HepG2 (cell line): ENCODE results near the gene SFI1. TPM values are rescaled to one million over a fixed set of nuclear protein-coding genes. Genes with fewer than 3 reads are reported as not detected.

ENCODE experiments used
- BHLHE40 ChIP-seq: IDR thresholded peaks from 2 replicates; pipeline ENCODE4 v1.6.1; 2011; ENCODE audit warnings: low read length, improper control_type of control experiment
- KAT7 ChIP-seq: IDR thresholded peaks from 2 replicates; pipeline ENCODE4 v1.6.1; 2018; ENCODE audit warnings: borderline replicate concordance, missing compliant biosample characterization
- NRL ChIP-seq: sonication (generic); formaldehyde crosslinking; IDR thresholded peaks from 2 replicates; pipeline ENCODE4 v1.5.0; 2020; ENCODE audit warnings: missing genetic modification reagents, mild to moderate bottlenecking, moderate library complexity, borderline replicate concordance
- PAF1 ChIP-seq: IDR thresholded peaks from 2 replicates; pipeline ENCODE4 v1.6.1; 2016; ENCODE audit warnings: missing genetic modification reagents, missing compliant biosample characterization
- PHB2 ChIP-seq: fragments of 450-650 bp; IDR thresholded peaks from 2 replicates; pipeline ENCODE4 v1.6.1; 2018; ENCODE audit not compliant: partially characterized antibody
- RBM22 ChIP-seq: fragments of 200-400 bp; formaldehyde crosslinking; optimal IDR thresholded peaks from 2 replicates; pipeline ENCODE3; 2017; ENCODE audit warnings: mild to moderate bottlenecking, low read length, moderate library complexity
- SAFB2 ChIP-seq: sonication (generic); formaldehyde crosslinking; IDR thresholded peaks from 2 replicates; pipeline ENCODE4 v1.5.1; 2020; ENCODE audit warnings: missing genetic modification reagents, low read depth, mild to moderate bottlenecking, borderline replicate concordance
- SIN3A ChIP-seq: IDR thresholded peaks from 2 replicates; pipeline ENCODE4 v1.6.1; 2011; ENCODE audit warnings: low read depth, mild to moderate bottlenecking, control low read depth, low read length, borderline replicate concordance
- SIN3B ChIP-seq: fragments of 150-350 bp; IDR thresholded peaks from 2 replicates; pipeline ENCODE4 v1.6.1; 2014; ENCODE audit warnings: low read length
- SP4 ChIP-seq: sonication (generic); formaldehyde crosslinking; IDR thresholded peaks from 2 replicates; pipeline ENCODE4 v1.8.1; 2023; ENCODE audit warnings: mild to moderate bottlenecking, missing genetic modification reagents
- TMF1 ChIP-seq: sonication (generic); formaldehyde crosslinking; IDR thresholded peaks from 2 replicates; pipeline ENCODE4 v1.8.1; 2022; ENCODE audit warnings: low read depth, missing genetic modification reagents
- YY1 ChIP-seq: IDR thresholded peaks from 2 replicates; pipeline ENCODE4 v1.6.1; 2011; ENCODE audit warnings: low read length, low read depth, moderate library complexity, mild to moderate bottlenecking; ENCODE audit not compliant: insufficient read depth, insufficient replicate concordance
- ZNF33B ChIP-seq: sonication (generic); formaldehyde crosslinking; IDR thresholded peaks from 2 replicates; pipeline ENCODE4 v1.5.1; 2020; ENCODE audit warnings: mild to moderate bottlenecking, missing genetic modification reagents
- ZNF350 ChIP-seq: sonication (generic); formaldehyde crosslinking; IDR thresholded peaks from 2 replicates; pipeline ENCODE4 v1.4.0; 2020; ENCODE audit warnings: mild to moderate bottlenecking, low read depth, missing genetic modification reagents, borderline replicate concordance
- ZNF446 ChIP-seq: sonication (generic); formaldehyde crosslinking; IDR thresholded peaks from 2 replicates; pipeline ENCODE4 v1.5.0; 2020; ENCODE audit warnings: mild to moderate bottlenecking, missing genetic modification reagents
- ZNF564 ChIP-seq: sonication (generic); formaldehyde crosslinking; IDR thresholded peaks from 2 replicates; pipeline ENCODE4 v1.8.1; 2023; ENCODE audit warnings: mild to moderate bottlenecking, missing genetic modification reagents
- ZNF724P ChIP-seq: sonication (generic); formaldehyde crosslinking; IDR thresholded peaks from 2 replicates; pipeline ENCODE4 v1.8.0; 2022; ENCODE audit warnings: missing genetic modification reagents, borderline replicate concordance
- ZNF792 ChIP-seq: IDR thresholded peaks from 2 replicates; pipeline ENCODE4 v1.6.1; 2016
- polyA plus RNA-seq, 8 experiments: library from polyadenylated mRNA; depleted of rRNA in 3 of 8; stranded (reverse) in 7 of 8; unstranded in 1 of 8; fragments of >200 nt; fragmentation: Illumina TruSeq in 4 of 8; extraction: Trizol in 4 of 8; gene quantifications; 2 replicates each; pipeline versions ENCODE4 v1.2.1 to v1.2.3, GENCODE V29; 2011 to 2016; ENCODE audit warnings: low read depth in 4 of 8, missing spikeins in 1 of 8, mixed read lengths in 1 of 8; ENCODE audit not compliant: insufficient read depth in 1 of 8
- total RNA-seq, 5 experiments: library from RNA; depleted of rRNA; stranded (reverse); fragments of >200 nt; fragmentation: Illumina TruSeq; extraction: Trizol; gene quantifications; 2 replicates each; pipeline ENCODE4 v1.2.3, GENCODE V29; 2016; ENCODE audit warnings: low read depth in 1 of 5
- TF ChIP-seq, protein P1 (sequence below), 2 experiments: sonication (generic) in 1 of 2; formaldehyde crosslinking in 1 of 2; IDR thresholded peaks; 2 replicates each; pipeline versions ENCODE4 v1.6.1 to v1.9.0; 2014 to 2022; ENCODE audit warnings: antibody characterized with exemption in 1 of 2, borderline replicate concordance in 1 of 2, inconsistent platforms in 1 of 2, low read depth in 1 of 2, missing genetic modification reagents in 1 of 2
- TF ChIP-seq, protein P2 (sequence below): sonication (generic); formaldehyde crosslinking; IDR thresholded peaks from 2 replicates; pipeline ENCODE4 v1.4.0; 2020; ENCODE audit warnings: missing genetic modification reagents, borderline replicate concordance

SFI1 gene
- total and polyA plus RNA-seq, 2 of the 13 experiments (the other 11 are each of a cell fraction or from before 2014, with no cell fraction given): 20.5 to 40.1 TPM

DNA sequence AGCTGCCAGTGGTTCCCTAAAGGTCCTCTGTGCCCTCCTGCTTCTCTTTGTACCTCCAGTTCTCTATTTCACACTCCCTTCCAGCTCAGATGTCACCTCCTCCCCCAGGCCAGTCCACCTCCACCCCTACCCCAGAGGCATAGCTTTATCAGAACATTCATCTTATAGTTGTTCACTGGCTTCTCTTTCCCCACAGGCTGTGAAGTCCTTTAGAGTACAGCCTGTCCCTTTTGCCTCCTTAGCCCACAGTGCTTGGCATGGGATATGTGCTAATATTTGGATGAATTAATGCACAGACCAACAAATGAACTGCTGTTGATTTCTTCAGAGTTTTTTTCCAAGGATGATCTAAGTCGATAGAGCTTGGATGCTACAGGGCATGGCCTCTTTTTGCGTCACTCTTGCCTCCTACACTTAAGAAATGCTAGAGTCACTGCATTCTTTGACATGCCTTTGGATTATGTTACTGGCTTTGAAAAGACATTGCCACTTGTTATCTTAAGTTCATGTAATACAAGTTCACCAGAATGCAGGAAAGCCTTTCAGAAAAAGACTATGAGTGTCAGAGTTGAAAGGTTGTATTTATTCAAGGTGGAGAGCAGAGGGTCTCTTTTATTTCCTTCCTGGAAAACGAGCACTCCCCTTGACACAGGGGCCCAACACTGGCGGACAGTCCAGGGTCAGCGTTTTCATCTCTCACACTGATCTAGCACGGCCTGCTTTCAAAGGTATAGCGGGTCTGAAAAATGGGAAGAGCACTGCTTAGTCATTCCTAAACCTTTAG is 90.0 kb downstream of the SFI1 start (continued):
- TF ChIP-seq, protein P1, sequence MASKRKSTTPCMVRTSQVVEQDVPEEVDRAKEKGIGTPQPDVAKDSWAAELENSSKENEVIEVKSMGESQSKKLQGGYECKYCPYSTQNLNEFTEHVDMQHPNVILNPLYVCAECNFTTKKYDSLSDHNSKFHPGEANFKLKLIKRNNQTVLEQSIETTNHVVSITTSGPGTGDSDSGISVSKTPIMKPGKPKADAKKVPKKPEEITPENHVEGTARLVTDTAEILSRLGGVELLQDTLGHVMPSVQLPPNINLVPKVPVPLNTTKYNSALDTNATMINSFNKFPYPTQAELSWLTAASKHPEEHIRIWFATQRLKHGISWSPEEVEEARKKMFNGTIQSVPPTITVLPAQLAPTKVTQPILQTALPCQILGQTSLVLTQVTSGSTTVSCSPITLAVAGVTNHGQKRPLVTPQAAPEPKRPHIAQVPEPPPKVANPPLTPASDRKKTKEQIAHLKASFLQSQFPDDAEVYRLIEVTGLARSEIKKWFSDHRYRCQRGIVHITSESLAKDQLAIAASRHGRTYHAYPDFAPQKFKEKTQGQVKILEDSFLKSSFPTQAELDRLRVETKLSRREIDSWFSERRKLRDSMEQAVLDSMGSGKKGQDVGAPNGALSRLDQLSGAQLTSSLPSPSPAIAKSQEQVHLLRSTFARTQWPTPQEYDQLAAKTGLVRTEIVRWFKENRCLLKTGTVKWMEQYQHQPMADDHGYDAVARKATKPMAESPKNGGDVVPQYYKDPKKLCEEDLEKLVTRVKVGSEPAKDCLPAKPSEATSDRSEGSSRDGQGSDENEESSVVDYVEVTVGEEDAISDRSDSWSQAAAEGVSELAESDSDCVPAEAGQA (IDR thresholded peaks at IDR 0.05; ENCODE audit: low read depth): no peak
- TF ChIP-seq, protein P1 (CRISPR knock-in tag; IDR thresholded peaks at IDR 0.05; ENCODE audit: borderline replicate concordance): no peak
- TF ChIP-seq TMF1 (CRISPR knock-in tag) (no peak), ZNF724P (CRISPR knock-in tag) (no peak), PAF1 (CRISPR knock-in tag) (no peak), NRL (CRISPR knock-in tag) (no peak), ZNF446 (no peak), ZNF792 (CRISPR knock-in tag) (0 out of 2 replicates have a peak, but pooled peaks have one; percentile 51), BHLHE40 (no peak), PHB2 (no peak), SAFB2 (CRISPR knock-in tag) (no peak), ZNF350 (CRISPR knock-in tag) (peak; percentile 52; the same call in 1 of the 2 replicates), SIN3A (no peak), ZNF564 (CRISPR knock-in tag) (no peak), SIN3B (no peak), YY1 (no peak), RBM22 (no peak), ZNF33B (CRISPR knock-in tag) (no peak), SP4 (CRISPR knock-in tag) (no peak; the same call in 1 of the 2 replicates), KAT7 (CRISPR knock-in tag) (no peak)
- TF ChIP-seq, protein P2, sequence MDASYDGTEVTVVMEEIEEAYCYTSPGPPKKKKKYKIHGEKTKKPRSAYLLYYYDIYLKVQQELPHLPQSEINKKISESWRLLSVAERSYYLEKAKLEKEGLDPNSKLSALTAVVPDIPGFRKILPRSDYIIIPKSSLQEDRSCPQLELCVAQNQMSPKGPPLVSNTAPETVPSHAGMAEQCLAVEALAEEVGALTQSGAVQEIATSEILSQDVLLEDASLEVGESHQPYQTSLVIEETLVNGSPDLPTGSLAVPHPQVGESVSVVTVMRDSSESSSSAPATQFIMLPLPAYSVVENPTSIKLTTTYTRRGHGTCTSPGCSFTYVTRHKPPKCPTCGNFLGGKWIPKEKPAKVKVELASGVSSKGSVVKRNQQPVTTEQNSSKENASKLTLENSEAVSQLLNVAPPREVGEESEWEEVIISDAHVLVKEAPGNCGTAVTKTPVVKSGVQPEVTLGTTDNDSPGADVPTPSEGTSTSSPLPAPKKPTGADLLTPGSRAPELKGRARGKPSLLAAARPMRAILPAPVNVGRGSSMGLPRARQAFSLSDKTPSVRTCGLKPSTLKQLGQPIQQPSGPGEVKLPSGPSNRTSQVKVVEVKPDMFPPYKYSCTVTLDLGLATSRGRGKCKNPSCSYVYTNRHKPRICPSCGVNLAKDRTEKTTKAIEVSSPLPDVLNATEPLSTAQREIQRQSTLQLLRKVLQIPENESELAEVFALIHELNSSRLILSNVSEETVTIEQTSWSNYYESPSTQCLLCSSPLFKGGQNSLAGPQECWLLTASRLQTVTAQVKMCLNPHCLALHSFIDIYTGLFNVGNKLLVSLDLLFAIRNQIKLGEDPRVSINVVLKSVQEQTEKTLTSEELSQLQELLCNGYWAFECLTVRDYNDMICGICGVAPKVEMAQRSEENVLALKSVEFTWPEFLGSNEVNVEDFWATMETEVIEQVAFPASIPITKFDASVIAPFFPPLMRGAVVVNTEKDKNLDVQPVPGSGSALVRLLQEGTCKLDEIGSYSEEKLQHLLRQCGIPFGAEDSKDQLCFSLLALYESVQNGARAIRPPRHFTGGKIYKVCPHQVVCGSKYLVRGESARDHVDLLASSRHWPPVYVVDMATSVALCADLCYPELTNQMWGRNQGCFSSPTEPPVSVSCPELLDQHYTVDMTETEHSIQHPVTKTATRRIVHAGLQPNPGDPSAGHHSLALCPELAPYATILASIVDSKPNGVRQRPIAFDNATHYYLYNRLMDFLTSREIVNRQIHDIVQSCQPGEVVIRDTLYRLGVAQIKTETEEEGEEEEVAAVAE (CRISPR knock-in tag): peak; percentile 32; the same call in 1 of the 2 replicates
